Measurements from ENCODE around the gene DUSP28. TPM values are rescaled to one million over a fixed set of nuclear protein-coding genes. Genes with fewer than 3 reads are reported as not detected.

DUSP28 gene
- total and polyA plus RNA-seq, 2 experiments from 2014 or later = 2.7 to 4.3 TPM

DNA sequence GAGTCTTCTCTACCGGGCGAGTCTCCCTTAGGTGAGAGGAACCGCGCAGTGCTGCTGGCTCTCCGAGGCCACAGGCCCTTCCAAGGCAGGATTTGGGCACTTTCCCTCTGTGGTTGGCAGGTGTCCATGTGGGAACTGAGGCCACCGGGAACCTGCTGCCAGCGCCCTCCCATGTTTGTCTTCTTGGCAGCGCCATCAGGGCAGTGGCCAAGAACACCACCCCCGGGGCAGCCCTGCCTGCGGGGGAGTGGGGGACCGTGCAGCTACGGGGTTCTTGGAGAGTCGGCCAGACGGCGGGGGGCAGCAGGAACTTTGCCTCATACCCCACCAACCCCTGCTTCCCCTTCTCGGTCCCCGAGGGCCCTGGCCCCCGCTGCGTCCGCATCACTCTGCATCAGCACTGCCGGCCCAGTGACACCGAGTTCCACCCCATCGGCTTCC, 36.4 kb downstream of the DUSP28 start (continued):
- TF ChIP-seq JUNB (IDR thresholded peaks at IDR 0.05; ENCODE audit: unreplicated experiment) (no peak), CREB1 (CRISPR knock-in tag; IDR thresholded peaks at IDR 0.05; ENCODE audit: low read depth) (no peak)

DNA sequence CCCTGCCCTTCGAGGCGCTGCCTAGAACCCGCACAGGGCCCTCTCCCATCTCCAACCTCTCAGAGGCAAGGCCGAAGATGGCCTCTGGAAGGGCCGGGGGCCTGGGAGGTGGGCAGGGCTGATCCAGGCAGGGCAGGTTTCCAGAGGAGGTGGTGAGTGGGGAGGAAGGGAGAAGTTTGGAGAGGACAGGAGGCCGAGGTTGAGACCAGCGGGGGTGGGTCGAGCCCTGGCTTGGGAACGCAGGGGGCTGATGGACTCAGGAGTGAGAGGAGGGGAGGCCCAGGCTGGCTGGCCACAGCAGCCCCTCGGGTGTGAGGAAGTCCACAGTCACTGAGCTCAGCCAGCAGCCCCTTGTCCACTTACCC, 36.9 kb downstream of the DUSP28 start:
- ATAC-seq = no peak
- DNase-seq (ENCODE audit: low spot score) = no peak
- Histone ChIP-seq H3K27ac (ENCODE audit: low read depth) (no peak overlapping the region), H3K4me2 (no peak overlapping the region), H3K4me1 (ENCODE audit: insufficient read depth) (no peaks in the 10 kb centered on the region), H3K36me3 (ENCODE audit: insufficient read depth) (no peaks in the 10 kb centered on the region), H3K27me3 (ENCODE audit: insufficient read depth) (no peaks in the 10 kb centered on the region), H3K9me2 (ENCODE audit: insufficient read depth) (no peaks in the 10 kb centered on the region), H4K20me1 (replicated peaks; ENCODE audit: insufficient read depth) (peaks cover 3% of the 10 kb centered on the region), H3K4me3 (no peak overlapping the region), H3K79me2 (replicated peaks; ENCODE audit: insufficient read depth) (peaks cover 6% of the 10 kb centered on the region), H2AFZ (no peak overlapping the region), H3F3A (replicated peaks; ENCODE audit: low read depth) (no peaks in the 10 kb centered on the region)
- H3K4me1 Mint-ChIP-seq = no peaks in the 10 kb centered on the region; the same call in 2 of the 3 replicates
- H3K36me3 Mint-ChIP-seq (ENCODE audit: low read depth) = peaks cover 2% of the 10 kb centered on the region; the same call in 2 of the 3 replicates
- H3K4me3 Mint-ChIP-seq = no peak overlapping the region
- H3K27me3 Mint-ChIP-seq (ENCODE audit: insufficient read depth, low read depth, poor library complexity) = peaks cover 1% of the 10 kb centered on the region
- no peaks in the 10 kb centered on the region for H3K9me3 Mint-ChIP-seq
- TF ChIP-seq, protein P1, sequence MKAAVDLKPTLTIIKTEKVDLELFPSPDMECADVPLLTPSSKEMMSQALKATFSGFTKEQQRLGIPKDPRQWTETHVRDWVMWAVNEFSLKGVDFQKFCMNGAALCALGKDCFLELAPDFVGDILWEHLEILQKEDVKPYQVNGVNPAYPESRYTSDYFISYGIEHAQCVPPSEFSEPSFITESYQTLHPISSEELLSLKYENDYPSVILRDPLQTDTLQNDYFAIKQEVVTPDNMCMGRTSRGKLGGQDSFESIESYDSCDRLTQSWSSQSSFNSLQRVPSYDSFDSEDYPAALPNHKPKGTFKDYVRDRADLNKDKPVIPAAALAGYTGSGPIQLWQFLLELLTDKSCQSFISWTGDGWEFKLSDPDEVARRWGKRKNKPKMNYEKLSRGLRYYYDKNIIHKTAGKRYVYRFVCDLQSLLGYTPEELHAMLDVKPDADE (IDR thresholded peaks at IDR 0.05) = no peak
- TF ChIP-seq NANOG (IDR thresholded peaks at IDR 0.05; ENCODE audit: borderline replicate concordance) (no peak), EZH2phosphoT487 (IDR thresholded peaks at IDR 0.05; ENCODE audit: unreplicated experiment) (no peak), EZH2 (IDR thresholded peaks at IDR 0.05; ENCODE audit: low read depth, unreplicated experiment) (no peak), ZNF331 (CRISPR knock-in tag; IDR thresholded peaks at IDR 0.05; ENCODE audit: low read depth) (no peak), ZNF114 (CRISPR knock-in tag; IDR thresholded peaks at IDR 0.05) (no peak), CREB1 (CRISPR knock-in tag; IDR thresholded peaks at IDR 0.05; ENCODE audit: low read depth) (no peak), STAT1 (IDR thresholded peaks at IDR 0.05; ENCODE audit: unreplicated experiment) (no peak), POLR2AphosphoS5 (IDR thresholded peaks at IDR 0.05; ENCODE audit: low read depth) (no peak), JUNB (IDR thresholded peaks at IDR 0.05; ENCODE audit: unreplicated experiment) (no peak)
- TF ChIP-seq, protein P2, sequence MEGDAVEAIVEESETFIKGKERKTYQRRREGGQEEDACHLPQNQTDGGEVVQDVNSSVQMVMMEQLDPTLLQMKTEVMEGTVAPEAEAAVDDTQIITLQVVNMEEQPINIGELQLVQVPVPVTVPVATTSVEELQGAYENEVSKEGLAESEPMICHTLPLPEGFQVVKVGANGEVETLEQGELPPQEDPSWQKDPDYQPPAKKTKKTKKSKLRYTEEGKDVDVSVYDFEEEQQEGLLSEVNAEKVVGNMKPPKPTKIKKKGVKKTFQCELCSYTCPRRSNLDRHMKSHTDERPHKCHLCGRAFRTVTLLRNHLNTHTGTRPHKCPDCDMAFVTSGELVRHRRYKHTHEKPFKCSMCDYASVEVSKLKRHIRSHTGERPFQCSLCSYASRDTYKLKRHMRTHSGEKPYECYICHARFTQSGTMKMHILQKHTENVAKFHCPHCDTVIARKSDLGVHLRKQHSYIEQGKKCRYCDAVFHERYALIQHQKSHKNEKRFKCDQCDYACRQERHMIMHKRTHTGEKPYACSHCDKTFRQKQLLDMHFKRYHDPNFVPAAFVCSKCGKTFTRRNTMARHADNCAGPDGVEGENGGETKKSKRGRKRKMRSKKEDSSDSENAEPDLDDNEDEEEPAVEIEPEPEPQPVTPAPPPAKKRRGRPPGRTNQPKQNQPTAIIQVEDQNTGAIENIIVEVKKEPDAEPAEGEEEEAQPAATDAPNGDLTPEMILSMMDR (conservative IDR thresholded peaks at IDR 0.05; ENCODE audit: low read depth in 2 of 2) = no peak
- TF ChIP-seq, protein P3, sequence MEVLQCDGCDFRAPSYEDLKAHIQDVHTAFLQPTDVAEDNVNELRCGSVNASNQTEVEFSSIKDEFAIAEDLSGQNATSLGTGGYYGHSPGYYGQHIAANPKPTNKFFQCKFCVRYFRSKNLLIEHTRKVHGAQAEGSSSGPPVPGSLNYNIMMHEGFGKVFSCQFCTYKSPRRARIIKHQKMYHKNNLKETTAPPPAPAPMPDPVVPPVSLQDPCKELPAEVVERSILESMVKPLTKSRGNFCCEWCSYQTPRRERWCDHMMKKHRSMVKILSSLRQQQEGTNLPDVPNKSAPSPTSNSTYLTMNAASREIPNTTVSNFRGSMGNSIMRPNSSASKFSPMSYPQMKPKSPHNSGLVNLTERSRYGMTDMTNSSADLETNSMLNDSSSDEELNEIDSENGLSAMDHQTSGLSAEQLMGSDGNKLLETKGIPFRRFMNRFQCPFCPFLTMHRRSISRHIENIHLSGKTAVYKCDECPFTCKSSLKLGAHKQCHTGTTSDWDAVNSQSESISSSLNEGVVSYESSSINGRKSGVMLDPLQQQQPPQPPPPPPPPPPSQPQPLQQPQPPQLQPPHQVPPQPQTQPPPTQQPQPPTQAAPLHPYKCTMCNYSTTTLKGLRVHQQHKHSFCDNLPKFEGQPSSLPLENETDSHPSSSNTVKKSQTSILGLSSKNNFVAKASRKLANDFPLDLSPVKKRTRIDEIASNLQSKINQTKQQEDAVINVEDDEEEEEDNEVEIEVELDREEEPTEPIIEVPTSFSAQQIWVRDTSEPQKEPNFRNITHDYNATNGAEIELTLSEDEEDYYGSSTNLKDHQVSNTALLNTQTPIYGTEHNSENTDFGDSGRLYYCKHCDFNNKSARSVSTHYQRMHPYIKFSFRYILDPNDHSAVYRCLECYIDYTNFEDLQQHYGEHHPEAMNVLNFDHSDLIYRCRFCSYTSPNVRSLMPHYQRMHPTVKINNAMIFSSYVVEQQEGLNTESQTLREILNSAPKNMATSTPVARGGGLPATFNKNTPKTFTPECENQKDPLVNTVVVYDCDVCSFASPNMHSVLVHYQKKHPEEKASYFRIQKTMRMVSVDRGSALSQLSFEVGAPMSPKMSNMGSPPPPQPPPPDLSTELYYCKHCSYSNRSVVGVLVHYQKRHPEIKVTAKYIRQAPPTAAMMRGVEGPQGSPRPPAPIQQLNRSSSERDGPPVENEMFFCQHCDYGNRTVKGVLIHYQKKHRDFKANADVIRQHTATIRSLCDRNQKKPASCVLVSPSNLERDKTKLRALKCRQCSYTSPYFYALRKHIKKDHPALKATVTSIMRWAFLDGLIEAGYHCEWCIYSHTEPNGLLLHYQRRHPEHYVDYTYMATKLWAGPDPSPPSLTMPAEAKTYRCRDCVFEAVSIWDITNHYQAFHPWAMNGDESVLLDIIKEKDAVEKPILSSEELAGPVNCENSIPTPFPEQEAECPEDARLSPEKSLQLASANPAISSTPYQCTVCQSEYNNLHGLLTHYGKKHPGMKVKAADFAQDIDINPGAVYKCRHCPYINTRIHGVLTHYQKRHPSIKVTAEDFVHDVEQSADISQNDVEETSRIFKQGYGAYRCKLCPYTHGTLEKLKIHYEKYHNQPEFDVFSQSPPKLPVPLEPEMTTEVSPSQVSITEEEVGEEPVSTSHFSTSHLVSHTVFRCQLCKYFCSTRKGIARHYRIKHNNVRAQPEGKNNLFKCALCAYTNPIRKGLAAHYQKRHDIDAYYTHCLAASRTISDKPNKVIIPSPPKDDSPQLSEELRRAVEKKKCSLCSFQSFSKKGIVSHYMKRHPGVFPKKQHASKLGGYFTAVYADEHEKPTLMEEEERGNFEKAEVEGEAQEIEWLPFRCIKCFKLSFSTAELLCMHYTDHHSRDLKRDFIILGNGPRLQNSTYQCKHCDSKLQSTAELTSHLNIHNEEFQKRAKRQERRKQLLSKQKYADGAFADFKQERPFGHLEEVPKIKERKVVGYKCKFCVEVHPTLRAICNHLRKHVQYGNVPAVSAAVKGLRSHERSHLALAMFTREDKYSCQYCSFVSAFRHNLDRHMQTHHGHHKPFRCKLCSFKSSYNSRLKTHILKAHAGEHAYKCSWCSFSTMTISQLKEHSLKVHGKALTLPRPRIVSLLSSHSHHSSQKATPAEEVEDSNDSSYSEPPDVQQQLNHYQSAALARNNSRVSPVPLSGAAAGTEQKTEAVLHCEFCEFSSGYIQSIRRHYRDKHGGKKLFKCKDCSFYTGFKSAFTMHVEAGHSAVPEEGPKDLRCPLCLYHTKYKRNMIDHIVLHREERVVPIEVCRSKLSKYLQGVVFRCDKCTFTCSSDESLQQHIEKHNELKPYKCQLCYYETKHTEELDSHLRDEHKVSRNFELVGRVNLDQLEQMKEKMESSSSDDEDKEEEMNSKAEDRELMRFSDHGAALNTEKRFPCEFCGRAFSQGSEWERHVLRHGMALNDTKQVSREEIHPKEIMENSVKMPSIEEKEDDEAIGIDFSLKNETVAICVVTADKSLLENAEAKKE (CRISPR knock-in tag; IDR thresholded peaks at IDR 0.05) = no peak
- TF ChIP-seq, protein P4, sequence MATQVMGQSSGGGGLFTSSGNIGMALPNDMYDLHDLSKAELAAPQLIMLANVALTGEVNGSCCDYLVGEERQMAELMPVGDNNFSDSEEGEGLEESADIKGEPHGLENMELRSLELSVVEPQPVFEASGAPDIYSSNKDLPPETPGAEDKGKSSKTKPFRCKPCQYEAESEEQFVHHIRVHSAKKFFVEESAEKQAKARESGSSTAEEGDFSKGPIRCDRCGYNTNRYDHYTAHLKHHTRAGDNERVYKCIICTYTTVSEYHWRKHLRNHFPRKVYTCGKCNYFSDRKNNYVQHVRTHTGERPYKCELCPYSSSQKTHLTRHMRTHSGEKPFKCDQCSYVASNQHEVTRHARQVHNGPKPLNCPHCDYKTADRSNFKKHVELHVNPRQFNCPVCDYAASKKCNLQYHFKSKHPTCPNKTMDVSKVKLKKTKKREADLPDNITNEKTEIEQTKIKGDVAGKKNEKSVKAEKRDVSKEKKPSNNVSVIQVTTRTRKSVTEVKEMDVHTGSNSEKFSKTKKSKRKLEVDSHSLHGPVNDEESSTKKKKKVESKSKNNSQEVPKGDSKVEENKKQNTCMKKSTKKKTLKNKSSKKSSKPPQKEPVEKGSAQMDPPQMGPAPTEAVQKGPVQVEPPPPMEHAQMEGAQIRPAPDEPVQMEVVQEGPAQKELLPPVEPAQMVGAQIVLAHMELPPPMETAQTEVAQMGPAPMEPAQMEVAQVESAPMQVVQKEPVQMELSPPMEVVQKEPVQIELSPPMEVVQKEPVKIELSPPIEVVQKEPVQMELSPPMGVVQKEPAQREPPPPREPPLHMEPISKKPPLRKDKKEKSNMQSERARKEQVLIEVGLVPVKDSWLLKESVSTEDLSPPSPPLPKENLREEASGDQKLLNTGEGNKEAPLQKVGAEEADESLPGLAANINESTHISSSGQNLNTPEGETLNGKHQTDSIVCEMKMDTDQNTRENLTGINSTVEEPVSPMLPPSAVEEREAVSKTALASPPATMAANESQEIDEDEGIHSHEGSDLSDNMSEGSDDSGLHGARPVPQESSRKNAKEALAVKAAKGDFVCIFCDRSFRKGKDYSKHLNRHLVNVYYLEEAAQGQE (IDR thresholded peaks at IDR 0.05; ENCODE audit: unreplicated experiment) = no peak
- H3K27ac Mint-ChIP-seq = no peak overlapping the region

All from GM23338 (cell line).